ENCODE measurements around the gene WDFY2. TPM values are rescaled to one million over a fixed set of nuclear protein-coding genes. Genes with fewer than 3 reads are reported as not detected.
A peak's percentile ranks its signal among the peaks of the same experiment; 100 is the strongest.

WDFY2 gene
- total and polyA plus RNA-seq, 2 of the 13 experiments (the other 11 are each of a cell fraction or from before 2014, with no cell fraction given): 22.6 to 27.0 TPM

DNA sequence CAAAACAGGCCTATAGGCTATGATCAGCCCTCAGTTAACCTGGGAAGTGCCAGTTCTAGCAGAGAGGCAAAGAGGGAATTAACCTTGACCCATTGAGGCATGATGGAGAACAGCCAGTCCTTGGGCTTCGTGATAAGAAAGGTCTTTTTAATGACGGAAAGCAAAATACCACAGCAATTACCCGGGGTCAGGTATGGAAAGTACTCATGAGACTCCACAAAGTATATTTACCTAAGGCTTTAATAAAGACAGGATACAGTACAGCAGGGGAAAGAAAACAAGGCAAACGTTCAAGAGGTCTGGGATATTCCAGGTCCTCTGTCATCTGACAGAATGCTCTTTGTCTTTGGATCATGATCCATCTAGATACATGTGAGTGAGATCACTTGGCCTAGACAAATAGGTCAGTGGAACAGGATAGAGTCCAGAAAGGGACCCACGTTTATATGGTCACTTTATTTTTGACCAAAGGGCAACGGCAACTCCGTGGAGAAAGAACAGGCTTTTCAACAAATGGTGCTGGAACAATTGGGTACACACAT, 52.2 kb downstream of the WDFY2 start (continued):
- TF ChIP-seq, protein P1, sequence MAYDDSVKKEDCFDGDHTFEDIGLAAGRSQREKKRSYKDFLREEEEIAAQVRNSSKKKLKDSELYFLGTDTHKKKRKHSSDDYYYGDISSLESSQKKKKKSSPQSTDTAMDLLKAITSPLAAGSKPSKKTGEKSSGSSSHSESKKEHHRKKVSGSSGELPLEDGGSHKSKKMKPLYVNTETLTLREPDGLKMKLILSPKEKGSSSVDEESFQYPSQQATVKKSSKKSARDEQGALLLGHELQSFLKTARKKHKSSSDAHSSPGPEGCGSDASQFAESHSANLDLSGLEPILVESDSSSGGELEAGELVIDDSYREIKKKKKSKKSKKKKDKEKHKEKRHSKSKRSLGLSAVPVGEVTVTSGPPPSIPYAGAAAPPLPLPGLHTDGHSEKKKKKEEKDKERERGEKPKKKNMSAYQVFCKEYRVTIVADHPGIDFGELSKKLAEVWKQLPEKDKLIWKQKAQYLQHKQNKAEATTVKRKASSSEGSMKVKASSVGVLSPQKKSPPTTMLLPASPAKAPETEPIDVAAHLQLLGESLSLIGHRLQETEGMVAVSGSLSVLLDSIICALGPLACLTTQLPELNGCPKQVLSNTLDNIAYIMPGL (CRISPR knock-in tag; IDR thresholded peaks at IDR 0.05; ENCODE audit: borderline replicate concordance in 1 of 2, low read depth in 1 of 2): peak; percentile 33 to 47; a peak in 2 of 4 replicates
- TF ChIP-seq ISL2 (CRISPR knock-in tag; IDR thresholded peaks at IDR 0.05) (peak; percentile 98), ATM (IDR thresholded peaks at IDR 0.05; ENCODE audit: borderline replicate concordance) (no peak), PCBP1 (IDR thresholded peaks at IDR 0.05; ENCODE audit: borderline replicate concordance, low read depth, low read length) (no peak), ZNF781 (CRISPR knock-in tag; IDR thresholded peaks at IDR 0.05; ENCODE audit: borderline replicate concordance, not compliant biosample characterization) (no peak), DPF2 (CRISPR knock-in tag; IDR thresholded peaks at IDR 0.05; ENCODE audit: borderline replicate concordance, low read depth) (peak; percentile 72; the same call in 1 of the 2 replicates), PCBP2 (optimal IDR thresholded peaks at IDR 0.05; ENCODE audit: low read depth, low read length, poor library complexity, severe bottlenecking) (no peak), PTBP1 (IDR thresholded peaks at IDR 0.05; ENCODE audit: low read depth, low read length, poor library complexity, severe bottlenecking) (no peak), RORA (CRISPR knock-in tag; IDR thresholded peaks at IDR 0.05) (peak; percentile 70; the same call in 1 of the 2 replicates), KLF12 (CRISPR knock-in tag; IDR thresholded peaks at IDR 0.05; ENCODE audit: borderline replicate concordance) (no peak), SRF (IDR thresholded peaks at IDR 0.05; ENCODE audit: low read depth, low read length) (0 out of 2 replicates have a peak, but pooled peaks have one; percentile 21), ZNF333 (CRISPR knock-in tag; IDR thresholded peaks at IDR 0.05; ENCODE audit: borderline replicate concordance) (no peak), SIX1 (CRISPR knock-in tag; IDR thresholded peaks at IDR 0.05; ENCODE audit: borderline replicate concordance) (peak; percentile 75; the same call in 1 of the 2 replicates), ZNF75D (CRISPR knock-in tag; IDR thresholded peaks at IDR 0.05; ENCODE audit: borderline replicate concordance) (no peak), ZNF44 (CRISPR knock-in tag; IDR thresholded peaks at IDR 0.05) (no peak)
- TF ChIP-seq, protein P2, sequence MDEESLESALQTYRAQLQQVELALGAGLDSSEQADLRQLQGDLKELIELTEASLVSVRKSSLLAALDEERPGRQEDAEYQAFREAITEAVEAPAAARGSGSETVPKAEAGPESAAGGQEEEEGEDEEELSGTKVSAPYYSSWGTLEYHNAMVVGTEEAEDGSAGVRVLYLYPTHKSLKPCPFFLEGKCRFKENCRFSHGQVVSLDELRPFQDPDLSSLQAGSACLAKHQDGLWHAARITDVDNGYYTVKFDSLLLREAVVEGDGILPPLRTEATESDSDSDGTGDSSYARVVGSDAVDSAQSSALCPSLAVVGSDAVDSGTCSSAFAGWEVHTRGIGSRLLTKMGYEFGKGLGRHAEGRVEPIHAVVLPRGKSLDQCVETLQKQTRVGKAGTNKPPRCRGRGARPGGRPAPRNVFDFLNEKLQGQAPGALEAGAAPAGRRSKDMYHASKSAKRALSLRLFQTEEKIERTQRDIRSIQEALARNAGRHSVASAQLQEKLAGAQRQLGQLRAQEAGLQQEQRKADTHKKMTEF (CRISPR knock-in tag; IDR thresholded peaks at IDR 0.05): peak; percentile 97
- TF ChIP-seq, protein P3, sequence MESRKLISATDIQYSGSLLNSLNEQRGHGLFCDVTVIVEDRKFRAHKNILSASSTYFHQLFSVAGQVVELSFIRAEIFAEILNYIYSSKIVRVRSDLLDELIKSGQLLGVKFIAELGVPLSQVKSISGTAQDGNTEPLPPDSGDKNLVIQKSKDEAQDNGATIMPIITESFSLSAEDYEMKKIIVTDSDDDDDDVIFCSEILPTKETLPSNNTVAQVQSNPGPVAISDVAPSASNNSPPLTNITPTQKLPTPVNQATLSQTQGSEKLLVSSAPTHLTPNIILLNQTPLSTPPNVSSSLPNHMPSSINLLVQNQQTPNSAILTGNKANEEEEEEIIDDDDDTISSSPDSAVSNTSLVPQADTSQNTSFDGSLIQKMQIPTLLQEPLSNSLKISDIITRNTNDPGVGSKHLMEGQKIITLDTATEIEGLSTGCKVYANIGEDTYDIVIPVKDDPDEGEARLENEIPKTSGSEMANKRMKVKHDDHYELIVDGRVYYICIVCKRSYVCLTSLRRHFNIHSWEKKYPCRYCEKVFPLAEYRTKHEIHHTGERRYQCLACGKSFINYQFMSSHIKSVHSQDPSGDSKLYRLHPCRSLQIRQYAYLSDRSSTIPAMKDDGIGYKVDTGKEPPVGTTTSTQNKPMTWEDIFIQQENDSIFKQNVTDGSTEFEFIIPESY (CRISPR knock-in tag; IDR thresholded peaks at IDR 0.05): no peak; the same call in 1 of the 2 replicates
- TF ChIP-seq, protein P4, sequence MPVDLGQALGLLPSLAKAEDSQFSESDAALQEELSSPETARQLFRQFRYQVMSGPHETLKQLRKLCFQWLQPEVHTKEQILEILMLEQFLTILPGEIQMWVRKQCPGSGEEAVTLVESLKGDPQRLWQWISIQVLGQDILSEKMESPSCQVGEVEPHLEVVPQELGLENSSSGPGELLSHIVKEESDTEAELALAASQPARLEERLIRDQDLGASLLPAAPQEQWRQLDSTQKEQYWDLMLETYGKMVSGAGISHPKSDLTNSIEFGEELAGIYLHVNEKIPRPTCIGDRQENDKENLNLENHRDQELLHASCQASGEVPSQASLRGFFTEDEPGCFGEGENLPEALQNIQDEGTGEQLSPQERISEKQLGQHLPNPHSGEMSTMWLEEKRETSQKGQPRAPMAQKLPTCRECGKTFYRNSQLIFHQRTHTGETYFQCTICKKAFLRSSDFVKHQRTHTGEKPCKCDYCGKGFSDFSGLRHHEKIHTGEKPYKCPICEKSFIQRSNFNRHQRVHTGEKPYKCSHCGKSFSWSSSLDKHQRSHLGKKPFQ (CRISPR knock-in tag; IDR thresholded peaks at IDR 0.05; ENCODE audit: insufficient replicate concordance): peak; percentile 44
- TF ChIP-seq, protein P5, sequence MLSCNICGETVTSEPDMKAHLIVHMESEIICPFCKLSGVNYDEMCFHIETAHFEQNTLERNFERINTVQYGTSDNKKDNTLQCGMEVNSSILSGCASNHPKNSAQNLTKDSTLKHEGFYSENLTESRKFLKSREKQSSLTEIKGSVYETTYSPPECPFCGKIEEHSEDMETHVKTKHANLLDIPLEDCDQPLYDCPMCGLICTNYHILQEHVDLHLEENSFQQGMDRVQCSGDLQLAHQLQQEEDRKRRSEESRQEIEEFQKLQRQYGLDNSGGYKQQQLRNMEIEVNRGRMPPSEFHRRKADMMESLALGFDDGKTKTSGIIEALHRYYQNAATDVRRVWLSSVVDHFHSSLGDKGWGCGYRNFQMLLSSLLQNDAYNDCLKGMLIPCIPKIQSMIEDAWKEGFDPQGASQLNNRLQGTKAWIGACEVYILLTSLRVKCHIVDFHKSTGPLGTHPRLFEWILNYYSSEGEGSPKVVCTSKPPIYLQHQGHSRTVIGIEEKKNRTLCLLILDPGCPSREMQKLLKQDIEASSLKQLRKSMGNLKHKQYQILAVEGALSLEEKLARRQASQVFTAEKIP (CRISPR knock-in tag; IDR thresholded peaks at IDR 0.05; ENCODE audit: borderline replicate concordance): no peak

All from HepG2 (cell line).